Activated T-helper 1 cell treated with Interleukin-2 at 50 U/mL for 16 hours (primary cell): ENCODE results near the gene SGIP1.
"Not testable (repeated sequence)": the region's sequence is repeated elsewhere in the genome, so short reads cannot be mapped to it uniquely, and the experiment has no call there.

Source experiments
- DNase-seq: peaks from one replicate; pipeline ENCODE4 v3.0.0-alpha.2; 2020; ENCODE audit warnings: low read depth

Gene SGIP1

DNA sequence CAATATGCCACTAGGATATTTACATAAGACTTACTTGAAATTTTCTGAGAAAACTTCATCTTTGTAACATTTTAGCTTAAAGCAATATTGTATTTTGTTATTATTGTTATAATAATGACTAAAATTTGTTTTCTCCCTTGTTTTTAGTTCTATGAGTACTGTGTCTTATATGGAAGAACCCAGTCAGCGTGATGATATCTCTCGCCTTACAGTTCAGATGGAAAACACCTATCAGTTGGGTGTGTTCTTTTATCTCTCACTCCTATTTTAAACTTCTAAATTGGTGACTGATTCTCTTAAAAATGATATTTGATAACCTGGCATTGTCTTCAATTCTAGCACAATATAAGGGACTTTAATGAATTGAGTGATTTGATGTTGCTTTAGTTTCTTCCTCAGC is 236.3 kb downstream of the SGIP1 start:
- DNase-seq, result no peak

DNA sequence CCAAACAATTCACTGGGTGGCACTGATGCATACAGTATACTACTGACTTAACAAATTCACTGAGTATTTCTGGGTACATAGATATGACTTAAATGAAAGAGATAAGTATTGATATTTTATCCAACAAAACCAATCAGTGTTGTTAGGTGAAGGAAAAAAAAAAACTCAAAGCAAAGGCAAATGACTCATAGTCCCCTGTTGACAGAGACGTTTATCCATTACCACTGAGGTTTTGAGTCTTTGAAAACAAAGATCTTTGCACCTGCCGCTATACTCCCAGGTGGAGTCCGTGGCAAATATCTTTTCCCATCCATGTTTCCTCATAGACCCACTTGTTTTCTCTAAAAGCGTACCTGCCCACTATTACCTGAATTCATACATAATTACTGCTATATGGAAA is 236.7 kb downstream of the SGIP1 start:
- no peak for DNase-seq

DNA sequence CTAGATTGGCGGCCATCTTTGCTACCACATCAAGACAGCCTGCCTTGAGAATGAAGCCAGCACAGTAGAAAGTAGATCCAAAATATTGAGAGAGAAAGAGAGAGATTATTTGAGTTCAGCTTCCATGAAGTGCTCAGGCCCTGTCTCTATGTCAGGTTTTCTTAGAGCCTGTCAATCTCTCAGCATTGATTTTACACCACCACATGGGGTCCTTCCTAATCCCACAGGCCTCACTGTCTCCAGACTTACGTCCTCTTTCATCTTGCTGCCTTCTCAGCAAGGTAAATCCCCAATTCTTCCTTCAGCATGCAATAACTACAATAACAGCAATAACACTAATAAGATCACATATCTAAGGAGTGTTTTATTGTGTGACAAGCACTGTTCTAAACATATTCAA is 239.3 kb downstream of the SGIP1 start:
- DNase-seq, result no peak

DNA sequence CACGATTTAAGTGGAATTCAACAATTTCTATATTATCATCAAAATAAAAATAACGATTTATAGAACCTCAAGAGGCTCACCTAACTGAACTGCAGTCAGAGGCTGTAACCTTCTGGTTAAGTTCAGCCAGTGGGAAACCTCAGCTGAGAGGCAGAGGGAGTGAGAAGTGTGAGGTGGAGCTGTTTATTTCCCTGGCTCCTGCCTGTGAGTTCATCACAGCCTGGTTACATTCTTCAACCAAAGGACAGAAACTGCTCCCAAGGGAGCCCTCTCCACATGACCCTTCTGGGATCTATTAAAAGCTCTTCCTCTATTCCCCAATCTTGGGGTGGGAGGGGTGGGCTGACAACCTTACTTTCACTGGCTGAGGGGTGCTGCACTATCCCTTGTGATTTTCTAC is 240.5 kb downstream of the SGIP1 start:
- DNase-seq, result no peak

DNA sequence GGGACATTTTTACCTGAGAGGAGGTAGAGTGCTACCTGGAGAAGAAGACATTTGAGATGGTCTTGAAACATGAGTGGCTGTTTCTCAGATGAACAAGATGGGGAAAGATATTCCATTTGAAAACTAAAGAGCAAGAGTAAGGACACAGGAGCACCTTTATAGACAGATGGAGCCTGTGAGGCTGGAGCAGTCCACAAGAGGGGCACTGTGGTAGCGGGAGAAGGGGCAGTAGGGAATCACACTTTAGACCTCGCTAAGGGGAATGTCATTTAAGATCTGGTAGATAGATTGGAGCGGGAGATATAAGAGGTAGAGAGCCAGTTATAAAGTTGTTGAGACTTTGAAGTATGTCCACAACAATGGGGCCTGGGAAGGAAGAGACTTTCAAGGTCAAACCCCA is 241.7 kb downstream of the SGIP1 start:
- DNase-seq, result no peak

DNA sequence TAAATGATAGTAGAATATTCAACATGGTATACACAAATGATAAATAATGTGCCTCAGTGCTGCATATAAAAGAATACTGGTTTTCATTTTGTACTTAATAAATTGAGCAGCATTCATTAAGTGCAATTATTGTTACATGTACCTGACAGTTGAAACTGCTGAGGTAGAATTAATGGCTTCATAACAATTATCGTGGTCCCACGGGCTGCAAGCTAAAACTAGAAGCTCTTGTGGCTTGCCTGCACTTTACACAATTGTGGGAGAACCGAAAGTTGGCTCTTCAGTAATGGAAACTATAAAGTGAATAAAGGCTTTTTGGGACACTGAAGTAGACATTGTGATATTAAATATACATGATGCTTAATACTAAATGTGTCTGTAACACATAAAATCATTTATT is 243.9 kb downstream of the SGIP1 start:
- DNase-seq, result no peak

DNA sequence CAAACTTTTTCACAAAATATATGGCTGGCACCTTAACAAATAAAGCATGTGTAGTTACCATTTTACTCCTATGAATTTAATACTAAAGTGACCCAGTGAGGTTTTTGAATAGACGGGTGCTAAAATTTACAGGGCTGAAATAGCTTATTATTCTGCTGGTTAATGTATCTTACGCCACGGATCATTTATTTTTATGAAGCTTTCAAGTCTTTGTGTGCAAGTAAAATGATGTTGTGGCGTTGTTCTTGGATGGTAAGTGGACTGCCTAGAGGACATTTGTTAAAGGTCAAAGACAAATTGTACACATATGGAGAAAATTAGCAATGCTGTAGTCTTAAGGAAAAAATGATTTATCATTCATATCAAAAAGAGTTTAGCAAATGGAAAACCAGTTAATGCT is 244.3 kb downstream of the SGIP1 start:
- DNase-seq, result no peak

DNA sequence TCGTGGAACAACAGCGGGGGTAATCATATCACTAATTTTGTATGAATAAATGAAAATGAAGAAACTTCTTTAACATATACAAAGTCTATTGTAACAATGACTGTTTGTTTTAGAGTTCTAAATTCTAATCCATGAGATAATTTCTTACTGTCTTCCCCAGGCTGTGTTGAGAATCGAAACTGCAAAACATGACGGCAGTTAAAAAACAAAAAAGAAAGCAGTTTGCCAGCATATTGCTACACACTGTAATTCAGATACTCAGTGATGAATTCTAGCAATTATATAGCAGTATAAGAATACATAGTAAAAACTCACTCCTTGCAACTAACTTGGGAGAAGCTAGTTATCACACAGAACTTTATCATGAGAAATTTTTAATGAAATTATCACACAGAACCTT is 245.0 kb downstream of the SGIP1 start:
- DNase-seq, result no peak

DNA sequence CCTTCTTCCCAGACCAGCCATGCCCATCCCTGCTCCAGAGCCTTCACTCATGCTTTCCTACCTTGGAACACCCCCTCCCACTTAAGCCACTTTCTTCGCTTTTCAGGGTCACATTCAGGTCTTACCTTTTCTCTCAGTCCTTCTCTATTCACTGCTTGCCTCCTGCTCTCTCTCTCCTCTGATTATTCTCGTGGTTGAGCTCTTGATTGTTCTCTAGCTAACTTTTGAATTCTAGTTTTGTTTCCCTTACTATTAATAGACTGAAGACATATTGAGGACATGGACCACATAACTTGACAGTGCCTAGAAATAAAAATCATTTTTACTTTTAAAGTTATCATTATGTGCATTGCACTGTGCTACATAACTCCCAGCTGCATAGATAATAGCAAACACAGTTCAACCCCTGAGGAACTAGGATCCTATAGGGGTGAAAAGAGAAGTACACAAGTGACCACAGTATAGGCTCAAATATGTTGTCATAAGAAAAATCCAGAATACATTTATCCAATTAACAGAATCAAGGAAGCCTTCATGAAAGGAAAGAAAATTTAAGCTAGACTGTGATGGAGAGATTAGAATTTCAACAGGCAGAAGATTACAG is 245.6 kb downstream of the SGIP1 start:
- no peak for DNase-seq

DNA sequence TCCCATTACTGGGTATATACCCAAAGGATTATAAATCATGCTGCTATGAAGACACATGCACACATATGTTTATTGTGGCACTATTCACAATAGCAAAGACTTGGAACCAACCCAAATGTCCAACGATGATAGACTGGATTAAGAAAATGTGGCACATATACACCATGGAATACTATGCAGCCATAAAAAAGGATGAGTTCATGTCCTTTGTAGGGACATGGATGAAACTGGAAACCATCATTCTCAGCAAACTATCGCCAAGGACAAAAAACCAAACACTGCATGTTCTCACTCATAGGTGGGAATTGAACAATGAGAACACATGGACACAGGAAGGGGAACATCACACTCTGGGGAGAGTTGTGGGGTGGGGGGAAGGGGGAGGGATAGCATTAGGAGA is 251.8 kb downstream of the SGIP1 start:
- not testable (repeated sequence) for DNase-seq

DNA sequence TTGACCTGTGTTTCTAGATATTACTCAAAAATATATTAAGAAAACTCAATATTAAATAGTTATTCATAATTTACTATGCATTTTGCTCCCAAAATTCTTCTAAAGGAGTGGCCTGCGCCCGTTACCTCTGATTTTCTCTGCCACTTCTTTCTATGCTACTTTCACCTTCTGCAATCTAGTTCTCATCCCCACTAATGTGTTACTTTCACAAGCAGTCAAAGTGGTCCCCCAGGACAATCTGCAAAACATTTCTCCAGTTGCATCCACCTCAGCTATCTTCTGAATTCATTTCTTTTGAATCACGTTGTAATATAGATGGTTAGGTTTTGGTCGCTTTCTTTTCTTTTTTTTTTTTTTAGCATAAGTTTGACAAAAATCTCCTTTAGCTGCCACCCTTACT is 253.7 kb downstream of the SGIP1 start:
- no peak for DNase-seq

DNA sequence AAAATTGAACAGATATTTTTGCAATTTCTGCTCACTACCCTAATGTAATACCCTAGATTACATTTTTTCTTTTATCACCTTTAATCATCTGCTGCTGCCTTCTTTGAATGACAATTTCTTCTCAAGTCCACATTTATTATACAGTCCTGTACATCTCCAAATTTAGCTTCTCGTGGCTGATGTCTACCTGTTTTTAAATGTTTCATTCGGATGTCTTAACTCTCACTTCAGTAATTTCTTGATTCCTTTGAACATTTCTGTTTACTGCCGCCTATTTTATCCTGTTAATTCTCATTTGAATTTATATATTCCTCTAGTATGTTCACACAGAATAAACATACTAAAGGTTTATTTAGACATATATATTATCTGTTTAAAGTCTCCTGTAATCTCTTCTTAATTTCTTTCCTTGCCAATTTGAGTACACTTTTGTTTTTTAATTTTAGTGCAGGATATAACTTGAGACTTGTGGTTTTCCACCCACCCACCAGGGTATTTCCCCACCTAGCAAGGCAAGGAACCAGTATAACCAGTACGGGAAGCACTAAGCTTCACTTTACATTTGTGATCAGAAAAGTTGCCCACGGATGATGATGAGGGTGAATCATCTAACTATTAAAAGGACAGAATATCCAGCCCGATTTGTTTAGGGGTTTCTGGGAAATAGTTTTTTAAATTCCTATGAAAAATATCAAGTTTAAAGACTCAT is 254.4 kb downstream of the SGIP1 start:
- DNase-seq, result no peak

DNA sequence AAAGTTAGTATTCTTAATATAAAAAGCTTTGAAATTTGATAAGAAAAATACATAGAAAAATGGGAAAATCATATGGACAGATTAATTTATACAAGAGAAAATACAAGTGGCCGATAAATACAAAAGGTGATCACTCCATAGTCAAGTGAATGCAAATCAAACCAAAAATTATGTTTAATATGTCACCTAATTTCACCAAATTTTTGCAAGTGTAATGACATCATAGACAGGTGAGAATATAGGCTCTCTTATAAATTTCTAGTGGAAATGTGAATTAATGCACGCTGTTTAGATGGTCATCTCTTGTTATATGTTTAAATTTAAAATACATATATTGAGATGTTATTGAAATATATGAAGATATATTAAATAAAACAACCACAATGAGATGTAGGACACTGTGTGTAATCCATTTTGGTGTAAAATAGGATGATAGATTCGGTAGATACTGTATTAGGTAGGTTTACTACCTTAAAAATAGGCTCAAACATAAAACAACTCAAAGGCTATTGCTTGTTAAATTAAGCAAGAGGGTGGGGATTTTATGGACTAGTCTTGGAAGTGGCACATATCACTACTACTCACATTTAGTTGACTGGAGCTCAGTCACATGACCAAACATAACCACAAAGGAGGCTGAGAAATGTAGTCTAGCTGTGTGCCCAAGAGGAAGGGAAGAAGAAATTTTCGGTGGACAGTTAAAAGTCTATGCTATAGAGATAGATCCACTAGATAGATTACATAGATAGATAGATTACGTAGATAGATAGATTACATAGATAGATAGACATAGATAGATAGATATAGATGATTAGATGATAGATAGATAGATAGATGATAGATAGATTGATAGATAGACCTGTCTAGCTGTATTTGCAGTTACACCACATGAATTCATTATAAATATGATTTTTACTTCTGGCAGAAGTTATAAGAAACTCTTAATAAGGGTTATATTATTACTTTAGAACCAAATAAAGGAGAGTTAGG is 258.0 kb downstream of the SGIP1 start:
- DNase-seq, result no peak

DNA sequence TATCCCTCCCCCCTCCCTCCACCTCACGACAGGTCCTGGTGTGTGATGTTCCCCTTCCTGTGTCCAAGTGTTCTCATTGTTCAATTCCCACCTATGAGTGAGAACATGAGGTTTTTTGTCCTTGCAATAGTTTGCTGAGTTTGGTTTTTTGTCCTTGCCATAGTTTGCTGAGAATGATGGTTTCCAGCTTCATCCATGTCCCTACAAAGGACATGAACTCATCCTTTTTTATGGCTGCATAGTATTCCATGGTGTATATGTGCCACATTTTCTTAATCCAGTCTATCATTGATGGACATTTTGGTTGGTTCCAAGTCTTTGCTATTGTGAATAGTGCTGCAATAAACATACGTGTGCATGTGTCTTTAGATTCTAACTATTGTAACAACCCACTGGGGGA is 261.9 kb downstream of the SGIP1 start:
- DNase-seq, result not testable (repeated sequence)
